Panc1 (cell line): ENCODE measurements around the gene DNAJC24.

Source experiments
- CTCF ChIP-seq: fragments of 450-650 bp; IDR thresholded peaks from 2 replicates; pipeline ENCODE4 v1.5.1; 2017; ENCODE audit warnings: mild to moderate bottlenecking
- POLR2AphosphoS5 ChIP-seq: IDR thresholded peaks from 2 replicates; pipeline ENCODE4 v1.6.1; 2012; ENCODE audit warnings: mild to moderate bottlenecking, low read depth, low read length, moderate library complexity

- no peak for TF ChIP-seq CTCF
- TF ChIP-seq POLR2AphosphoS5: no peak
Measured at GRCh38 chr11:31455177-31455576, 85.5 kb downstream of the DNAJC24 start.
